ENCODE data around the gene LRRFIP1. TPM values are rescaled to one million over a fixed set of nuclear protein-coding genes. Genes with fewer than 3 reads are reported as not detected.
A peak's percentile ranks its signal among the peaks of the same experiment; 100 is the strongest.

The LRRFIP1 gene
- total RNA-seq, 2 donors from 2014 or later: 66.1 to 73.1 TPM

- TF ChIP-seq CTCF (IDR thresholded peaks at IDR 0.05) (no peak), POLR2A (IDR thresholded peaks at IDR 0.05) (no peak), POLR2AphosphoS5 (IDR thresholded peaks at IDR 0.05) (no peak)
- Histone ChIP-seq H3K27me3 (replicated peaks; ENCODE audit: insufficient read depth) (no peaks in the 10 kb centered on the region), H3K4me3 (no peak overlapping the region), H3K9me3 (no peaks in the 10 kb centered on the region), H3K27ac (peak overlapping the region; percentile 63 to 81), H3K4me1 (replicated peaks) (no peaks in the 10 kb centered on the region), H3K36me3 (no peaks in the 10 kb centered on the region)
- no peak for DNase-seq (ENCODE audit: low spot score)
- intact Hi-C loops (cut with DNase I): no loop called here
- 74% methylated on average over 18 of the region's 19 CpGs for WGBS
Measured at GRCh38 chr2:237591141-237591881, 36.1 kb upstream of the LRRFIP1 start.

- Histone ChIP-seq H3K4me3 (no peak overlapping the region), H3K27me3 (replicated peaks; ENCODE audit: insufficient read depth) (no peaks in the 10 kb centered on the region), H3K4me1 (replicated peaks) (no peaks in the 10 kb centered on the region), H3K36me3 (no peaks in the 10 kb centered on the region), H3K9me3 (no peaks in the 10 kb centered on the region), H3K27ac (no peak overlapping the region)
- intact Hi-C loops (cut with DNase I): no loop called here
- TF ChIP-seq POLR2A (IDR thresholded peaks at IDR 0.05): no peak
- TF ChIP-seq POLR2AphosphoS5 (IDR thresholded peaks at IDR 0.05): no peak
- no peak for TF ChIP-seq CTCF (IDR thresholded peaks at IDR 0.05)
- DNase-seq (ENCODE audit: low spot score): no peak
- 92% methylated on average over 18 of the region's 18 CpGs for WGBS
Measured at GRCh38 chr2:237592425-237592980, 34.9 kb upstream of the LRRFIP1 start.

GRCh38 chr2:237593036-237593435, 34.4 kb upstream of the LRRFIP1 start:
- DNase-seq (ENCODE audit: low spot score): no peak
- Histone ChIP-seq H3K36me3 (no peaks in the 10 kb centered on the region), H3K4me1 (replicated peaks) (no peaks in the 10 kb centered on the region), H3K27me3 (replicated peaks; ENCODE audit: insufficient read depth) (no peaks in the 10 kb centered on the region), H3K4me3 (no peak overlapping the region), H3K27ac (no peak overlapping the region), H3K9me3 (no peaks in the 10 kb centered on the region)
- TF ChIP-seq POLR2A (IDR thresholded peaks at IDR 0.05) (no peak), CTCF (IDR thresholded peaks at IDR 0.05) (no peak)
- 95% methylated on average over 10 of the region's 10 CpGs for WGBS
- intact Hi-C loops (cut with DNase I): no loop called here

- no peak for DNase-seq (ENCODE audit: low spot score)
- Histone ChIP-seq H3K27ac (no peak overlapping the region), H3K4me1 (replicated peaks) (no peaks in the 10 kb centered on the region), H3K27me3 (replicated peaks; ENCODE audit: insufficient read depth) (no peaks in the 10 kb centered on the region), H3K9me3 (no peaks in the 10 kb centered on the region), H3K4me3 (no peak overlapping the region), H3K36me3 (no peaks in the 10 kb centered on the region)
- intact Hi-C loops (cut with DNase I): no loop called here
- no peak for TF ChIP-seq POLR2AphosphoS5 (IDR thresholded peaks at IDR 0.05)
- TF ChIP-seq CTCF (IDR thresholded peaks at IDR 0.05): no peak
- WGBS: 90% methylated on average over 17 of the region's 17 CpGs
Measured at GRCh38 chr2:237593596-237594320, 33.6 kb upstream of the LRRFIP1 start.

Measured in prostate gland (tissue), 2 donors.